Posterior cingulate gyrus (tissue), 11 donors: ENCODE results near the gene MTARC2.

Experiments
- DNase-seq, 10 donors: peaks; one replicate each; pipeline versions ENCODE4 v3.0.0 to v3.0.0-alpha.2; 2020 to 2021; ENCODE audit warnings: mixed read lengths in 3 of 10
- intact Hi-C: fragments of 100-400 bp; cut with DNase I; formaldehyde crosslinking; loops from one replicate; pipeline ENCODE4 v1.15.1; 2023

The MTARC2 gene

DNA sequence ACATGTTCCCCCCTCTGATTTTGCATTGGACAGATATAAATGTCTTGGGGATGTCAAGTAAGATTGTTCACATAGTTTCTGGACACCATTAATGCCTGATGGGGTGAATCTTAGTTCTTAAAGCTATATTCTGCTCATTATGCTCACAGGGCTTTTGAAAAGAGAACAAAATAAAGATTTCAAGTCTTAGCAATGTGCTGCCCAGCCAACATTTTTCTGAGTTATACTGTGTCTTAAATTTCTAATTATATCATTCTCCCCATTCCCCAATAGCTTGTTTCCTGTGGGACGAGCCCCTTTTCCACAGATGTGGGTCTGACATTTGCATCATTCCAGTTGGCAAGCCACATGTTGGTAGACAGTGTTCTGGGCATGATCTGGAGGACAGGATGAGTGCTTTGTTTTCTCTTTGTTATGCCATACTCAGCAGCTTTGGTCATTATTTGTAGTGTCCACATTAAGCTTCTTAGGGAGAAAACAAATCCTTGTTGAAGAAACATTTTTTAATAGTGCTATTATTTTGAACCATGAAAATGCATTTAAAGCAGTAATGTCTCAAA is 71.4 kb downstream of the MTARC2 start:
- DNase-seq: no peak
- intact Hi-C loops: no loop called here

DNA sequence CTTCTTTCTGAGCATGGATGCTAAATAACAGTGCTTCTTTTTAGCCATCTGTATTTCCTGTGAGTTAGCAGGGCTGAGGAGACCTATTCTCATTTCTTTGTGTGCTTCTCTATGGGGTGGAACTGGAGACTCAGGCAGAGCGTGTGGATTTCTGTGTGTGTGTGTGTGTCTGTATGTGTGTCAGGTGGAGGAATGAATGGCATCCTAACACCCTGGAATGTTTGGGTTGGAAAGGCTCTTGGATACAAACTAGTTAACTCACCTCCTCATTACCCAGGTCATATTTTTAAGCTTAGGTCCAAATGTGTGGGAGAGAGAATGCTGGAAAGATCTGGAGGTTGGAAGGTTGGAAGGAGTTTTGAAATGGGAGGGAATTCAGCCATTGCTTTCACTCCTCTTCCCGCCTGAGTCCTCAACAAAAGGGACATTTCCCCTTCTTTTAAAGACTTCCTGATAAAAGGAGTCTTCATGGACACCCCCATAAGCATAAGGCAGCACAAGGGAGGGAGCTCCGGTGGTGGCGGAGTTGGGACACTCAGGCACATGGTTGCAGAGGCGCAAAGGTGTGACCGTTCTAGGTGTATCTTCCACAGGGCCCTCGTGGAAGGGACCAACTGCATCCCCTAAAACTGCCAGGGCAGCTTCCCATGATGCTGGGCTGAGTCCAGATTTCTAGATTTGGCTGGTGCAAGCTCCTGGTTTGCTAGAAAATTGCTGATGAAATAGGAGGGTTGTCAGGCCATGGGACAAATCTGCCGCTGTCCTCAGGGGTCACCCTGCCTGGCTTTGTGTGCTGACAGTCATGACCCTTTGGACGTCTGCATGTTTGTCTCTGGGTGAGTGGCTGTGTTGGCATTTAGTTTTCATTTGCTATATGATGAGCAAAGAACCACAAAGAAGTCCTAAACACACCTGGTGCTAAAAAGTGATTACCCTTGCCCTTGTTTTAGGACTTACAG is 76.2 kb downstream of the MTARC2 start:
- intact Hi-C loops: no loop called here
- no peak for DNase-seq

DNA sequence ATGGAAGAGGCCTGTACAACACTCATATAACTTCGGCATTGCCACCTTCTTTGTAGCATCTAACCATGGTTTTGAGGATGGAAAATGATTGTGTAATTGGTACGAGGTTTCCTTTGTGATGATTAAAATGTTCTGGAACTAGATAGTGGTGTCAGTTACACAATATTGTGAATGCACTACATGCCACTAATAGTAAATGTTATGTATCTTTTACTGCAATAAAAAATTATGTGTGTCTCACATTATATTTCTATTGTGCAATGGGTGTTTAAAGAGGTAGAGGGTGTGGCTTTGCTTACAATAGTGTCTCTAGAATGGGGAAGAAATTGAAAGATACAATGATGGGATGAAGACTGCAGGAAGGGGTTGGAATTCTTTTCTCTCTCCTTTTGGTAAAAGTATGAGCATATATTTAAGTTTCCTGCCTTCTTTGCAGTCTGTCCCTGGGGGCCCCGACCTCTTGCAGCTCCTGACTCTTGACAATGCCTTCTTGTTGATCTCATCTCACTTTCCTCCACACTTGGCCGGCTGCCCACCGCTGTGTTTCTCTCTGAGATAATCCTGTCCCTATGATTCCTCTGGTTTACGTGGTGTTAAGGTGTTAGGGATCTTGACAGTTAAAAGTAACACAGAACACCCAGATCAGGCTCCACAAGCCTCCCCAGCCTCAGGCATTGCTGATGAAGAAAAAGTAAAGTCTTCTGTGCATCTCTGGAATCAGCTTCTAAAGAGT is 77.9 kb downstream of the MTARC2 start:
- intact Hi-C loops: no loop called here
- DNase-seq: no peak

DNA sequence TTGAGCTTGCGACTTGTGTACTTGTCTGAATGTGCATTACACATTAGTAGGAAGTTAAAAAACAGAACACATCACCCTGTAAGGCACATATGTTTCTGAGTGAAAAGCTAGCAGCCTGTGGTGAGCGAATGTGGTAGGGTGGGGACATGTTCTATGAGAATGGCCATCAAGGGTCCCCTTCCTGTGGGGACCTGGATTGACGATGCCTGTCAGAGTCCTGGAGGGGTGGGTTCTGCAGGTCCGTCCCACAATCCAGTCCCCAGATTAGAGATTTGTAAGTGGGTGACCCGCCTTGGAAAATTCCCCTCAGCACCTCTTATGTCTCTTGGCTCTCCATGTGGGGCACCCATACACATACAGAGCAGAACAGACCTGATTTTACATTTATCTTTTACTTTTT is 78.6 kb downstream of the MTARC2 start:
- intact Hi-C loops: no loop called here
- no peak for DNase-seq

DNA sequence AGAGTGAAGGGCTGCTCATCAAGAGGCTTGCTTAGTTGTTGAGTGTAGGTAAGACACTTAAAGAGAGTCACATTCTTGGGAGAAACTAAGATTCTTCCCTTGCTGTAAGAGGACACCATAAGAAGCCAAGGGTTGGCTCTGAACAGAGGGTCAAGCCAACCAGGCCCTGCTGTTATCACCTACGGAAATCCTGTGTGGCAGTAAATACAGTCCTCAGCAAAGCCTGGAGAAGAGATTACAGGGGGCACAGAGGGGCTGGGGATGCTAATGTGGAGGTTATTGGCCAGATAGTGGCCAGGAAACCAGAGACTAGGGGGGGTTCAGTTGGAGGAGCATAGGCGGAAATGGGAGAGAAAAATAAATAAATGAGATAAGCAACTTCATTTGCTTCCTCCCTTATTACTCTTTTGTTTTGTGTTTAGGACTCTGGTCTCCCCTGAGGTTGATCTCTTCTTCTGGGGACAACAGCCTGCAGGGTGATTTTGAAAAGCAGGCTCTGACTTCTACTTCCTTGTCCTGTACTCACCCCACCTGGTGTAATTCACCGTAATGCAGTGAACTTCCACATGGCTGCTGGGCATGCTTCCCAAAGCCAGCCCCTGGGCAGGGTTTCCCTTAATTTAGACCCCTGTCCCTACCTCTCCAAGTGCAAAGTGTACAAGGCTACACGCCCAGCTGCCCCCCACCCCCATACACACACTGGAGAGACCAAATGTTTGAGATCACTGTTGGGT is 79.5 kb downstream of the MTARC2 start:
- DNase-seq: no peak
- intact Hi-C loops: no loop called here

DNA sequence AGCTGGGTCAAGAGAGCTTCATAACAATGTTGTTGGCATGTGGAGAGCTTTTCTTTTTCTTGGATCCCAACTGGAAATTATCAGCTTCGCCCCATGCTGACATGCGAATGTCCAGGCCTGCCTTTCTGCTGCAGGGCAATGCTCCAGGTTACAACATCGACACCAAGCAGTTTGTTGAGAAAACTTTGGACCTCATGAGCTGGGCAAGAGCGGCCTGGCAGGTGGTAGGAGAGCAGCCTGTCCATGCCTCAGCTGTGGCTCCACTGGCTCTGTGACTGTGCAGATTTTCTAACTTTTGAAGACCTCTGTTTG is 80.0 kb downstream of the MTARC2 start:
- intact Hi-C loops: no loop called here
- no peak for DNase-seq

DNA sequence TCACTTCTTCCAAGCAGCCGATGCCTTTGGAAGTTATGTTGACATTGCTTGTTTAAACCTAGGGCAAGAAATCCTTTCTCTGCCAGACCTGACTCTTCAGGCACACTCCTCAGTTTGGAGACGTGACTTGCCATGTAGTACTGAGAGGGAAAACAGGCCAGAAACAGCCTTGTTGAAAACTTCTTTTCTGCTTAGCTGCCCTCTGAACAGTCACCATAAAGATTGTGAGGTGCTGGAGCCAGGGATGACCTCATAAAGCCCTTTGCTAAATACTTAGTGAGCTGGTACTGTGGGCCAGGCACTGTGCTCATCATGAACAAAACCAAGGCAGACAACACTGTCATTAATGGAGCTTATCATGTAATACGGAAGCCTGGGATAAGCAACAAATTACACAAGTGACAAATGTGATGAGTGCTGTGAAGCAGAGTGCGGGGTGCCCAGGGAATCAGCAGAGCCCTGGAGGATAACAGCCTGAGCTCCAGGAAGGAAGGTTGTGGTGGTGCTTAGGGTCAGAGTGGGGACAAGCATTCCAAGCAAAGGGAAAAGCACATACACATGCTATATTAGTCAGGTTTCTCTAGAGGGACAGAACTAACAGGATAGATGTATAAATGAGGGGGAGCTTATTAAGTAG is 80.9 kb downstream of the MTARC2 start:
- intact Hi-C loops: no loop called here
- no peak for DNase-seq

DNA sequence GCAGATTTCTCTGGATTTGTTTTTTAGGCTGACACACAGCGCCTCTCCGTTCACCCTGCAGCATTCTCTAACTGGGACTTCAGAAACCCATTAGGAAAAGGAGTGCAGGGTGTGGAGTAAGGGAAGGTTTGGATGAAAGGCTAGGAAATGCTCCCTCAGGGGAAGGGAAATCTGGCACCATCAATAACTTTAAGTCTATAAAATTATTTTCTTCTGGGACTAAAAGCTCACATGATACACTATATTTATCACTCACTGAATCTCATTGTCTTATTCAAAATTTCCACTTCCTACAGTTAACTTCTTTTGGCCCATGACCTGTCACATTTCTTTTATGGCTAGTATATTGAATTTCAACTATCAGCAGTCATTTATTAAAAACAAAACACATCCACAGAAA is 85.3 kb downstream of the MTARC2 start:
- no peak for DNase-seq
- intact Hi-C loops: no loop called here
